Bone marrow (tissue), 2 donors: ENCODE results near the gene KRT76.
"Not testable (repeated sequence)": the region's sequence is repeated elsewhere in the genome, so short reads cannot be mapped to it uniquely, and the experiment has no call there.

Source experiments
- DNase-seq, 2 donors: peaks; one replicate each; lab custom pipeline; 2025; lab: John Stamatoyannopoulos, UW

KRT76 gene

DNA sequence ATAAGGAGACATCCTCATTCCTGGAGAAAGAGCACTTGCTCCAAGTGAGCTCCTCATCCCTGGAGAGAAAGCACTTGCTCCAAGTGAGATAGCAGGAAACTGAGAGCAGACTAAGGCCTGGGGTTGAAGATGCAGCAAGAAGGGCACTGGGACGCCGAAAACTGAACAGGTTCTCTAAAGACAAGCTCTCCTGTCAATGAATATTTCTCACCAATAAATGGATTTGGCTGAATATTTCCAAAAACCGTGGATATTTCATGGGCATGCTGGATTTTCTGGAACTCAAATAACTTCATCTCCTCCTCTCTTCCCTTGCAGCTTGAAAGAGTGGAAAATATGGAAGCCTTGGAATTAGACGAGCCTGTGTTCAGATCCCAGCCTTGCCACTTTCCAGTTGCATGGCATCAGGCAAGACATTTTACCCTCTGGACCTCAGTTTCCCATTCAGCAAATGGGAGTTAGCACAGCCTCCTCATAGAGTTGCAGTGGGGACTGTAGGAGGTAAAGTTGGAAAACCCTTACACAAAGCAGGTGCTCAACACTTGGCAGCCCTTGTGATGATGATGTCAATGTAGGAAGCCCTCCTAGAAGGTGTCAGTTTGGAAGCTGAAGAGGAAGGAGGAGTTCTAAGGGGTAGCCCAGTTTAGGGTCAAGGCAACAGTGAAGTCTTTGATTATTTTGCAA is 4.4 kb upstream of the KRT76 start:
- no peak for DNase-seq

- DNase-seq, result no peak
These were observed 2.8 kb upstream of the KRT76 start for GRCh38 chr12:52779914-52780313.

GRCh38 chr12:52778833-52779232 is 1.7 kb upstream of the KRT76 start:
- no peak for DNase-seq

DNA sequence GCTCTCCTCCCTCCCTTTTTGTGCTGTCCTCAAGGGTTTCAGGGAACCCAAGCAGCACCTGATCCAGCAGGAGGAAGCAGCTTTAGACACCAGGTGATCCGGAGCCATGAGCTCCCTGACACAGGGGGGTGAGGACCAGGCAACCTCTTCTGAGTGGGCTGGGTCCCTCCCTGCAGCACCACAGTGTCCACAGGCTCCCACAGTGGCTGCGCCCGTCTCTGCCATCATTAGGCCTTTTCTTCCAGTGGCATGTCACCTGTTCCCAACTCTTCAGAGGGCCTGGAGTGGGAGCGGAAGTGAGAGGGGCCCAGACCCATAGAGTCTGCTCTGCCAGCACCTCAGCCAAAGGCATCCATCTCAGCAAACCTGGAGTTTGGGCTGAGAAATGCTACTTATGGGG is 421 bp upstream of the KRT76 start:
- DNase-seq, result no peak

DNA sequence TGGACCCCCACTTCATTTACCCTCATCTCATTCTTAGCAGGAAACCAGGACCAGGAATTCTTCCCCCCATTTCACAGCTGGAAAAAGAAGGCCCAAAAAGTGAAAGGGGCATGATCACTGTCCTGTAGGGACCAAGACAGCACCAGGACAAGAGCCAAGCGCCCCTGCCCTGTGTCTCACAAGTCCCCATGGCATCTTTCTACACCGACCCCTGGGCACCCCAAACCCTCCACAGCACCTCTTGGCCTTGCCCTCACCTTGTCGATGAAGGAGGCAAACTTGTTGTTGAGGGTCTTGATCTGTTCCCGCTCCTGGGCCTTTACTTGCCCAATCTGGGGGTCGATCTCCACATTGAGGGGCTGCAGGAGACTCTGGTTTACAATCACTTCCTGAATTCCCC is 710 bp downstream of the KRT76 start:
- no peak for DNase-seq

DNA sequence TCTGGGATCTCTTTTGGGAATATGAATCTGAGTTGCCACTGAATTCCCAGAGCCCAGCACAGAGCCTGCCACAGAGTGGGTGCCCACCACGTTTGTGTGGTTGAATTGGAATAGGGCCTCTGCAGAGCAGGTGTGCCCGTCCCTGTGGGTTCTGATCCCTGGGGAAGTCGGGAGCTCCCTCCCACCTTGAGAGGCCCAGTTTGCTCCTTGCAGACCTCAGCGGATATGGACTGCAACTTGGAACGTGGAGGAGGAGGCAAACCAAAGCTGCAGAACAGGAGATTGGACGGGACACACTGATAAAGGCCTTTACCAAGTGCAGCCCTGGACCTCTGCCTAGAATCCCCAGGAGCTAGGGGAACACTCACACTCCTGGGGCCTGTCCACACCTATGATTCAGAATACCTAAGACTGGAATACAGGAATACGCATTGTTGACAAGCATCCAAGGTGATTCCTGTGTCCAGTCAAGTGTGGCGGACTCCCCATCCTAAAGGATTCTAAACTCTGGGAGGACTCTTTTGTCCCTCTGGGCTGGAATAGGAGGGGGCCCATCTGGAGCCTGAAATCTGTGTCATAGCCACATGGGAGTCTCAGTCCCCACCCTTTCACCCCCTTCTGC is 2.4 kb downstream of the KRT76 start:
- DNase-seq, result no peak

GRCh38 chr12:52772772-52773171 is 4.4 kb downstream of the KRT76 start:
- DNase-seq, result no peak

DNA sequence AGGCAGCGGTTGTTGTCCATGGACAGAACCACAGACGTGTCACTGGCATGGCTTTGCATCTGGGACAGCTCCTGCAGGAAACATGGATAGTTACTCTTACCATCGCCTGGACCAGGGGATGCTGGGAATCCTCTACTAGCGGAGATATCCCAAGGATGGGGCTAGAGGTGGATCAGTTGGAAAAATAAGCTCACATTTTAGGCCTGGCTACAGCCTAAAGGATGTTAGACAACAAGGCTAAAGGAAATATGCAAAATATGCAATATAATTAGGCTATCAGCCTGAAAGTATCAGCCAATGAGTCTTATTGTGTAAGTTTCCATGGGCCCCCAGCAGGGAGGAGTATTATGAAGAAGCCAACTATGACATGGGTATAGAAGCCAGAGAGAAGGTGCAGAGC is 5.0 kb downstream of the KRT76 start:
- DNase-seq, result no peak

DNA sequence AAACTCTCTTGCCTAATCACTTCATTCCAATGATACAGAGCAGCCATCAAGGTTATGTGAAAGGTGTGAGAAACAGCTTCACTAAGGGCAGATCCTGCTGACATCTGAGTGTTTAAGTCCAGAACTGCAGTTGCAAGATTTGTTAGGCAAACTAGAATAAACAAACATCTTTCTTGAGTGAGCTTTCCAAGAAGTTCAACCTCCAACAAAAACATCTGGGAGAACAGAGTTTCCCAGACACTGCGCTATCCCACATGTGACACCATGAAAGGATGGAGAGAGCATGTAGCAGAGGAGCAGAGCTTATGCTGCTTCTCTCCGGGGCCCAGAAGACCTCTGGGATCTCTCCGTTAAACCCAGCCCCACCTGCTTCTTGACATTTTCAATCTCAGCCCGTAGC is 5.6 kb downstream of the KRT76 start:
- no peak for DNase-seq

- DNase-seq, result no peak
These were observed 6.1 kb downstream of the KRT76 start for GRCh38 chr12:52771088-52771487.

DNA sequence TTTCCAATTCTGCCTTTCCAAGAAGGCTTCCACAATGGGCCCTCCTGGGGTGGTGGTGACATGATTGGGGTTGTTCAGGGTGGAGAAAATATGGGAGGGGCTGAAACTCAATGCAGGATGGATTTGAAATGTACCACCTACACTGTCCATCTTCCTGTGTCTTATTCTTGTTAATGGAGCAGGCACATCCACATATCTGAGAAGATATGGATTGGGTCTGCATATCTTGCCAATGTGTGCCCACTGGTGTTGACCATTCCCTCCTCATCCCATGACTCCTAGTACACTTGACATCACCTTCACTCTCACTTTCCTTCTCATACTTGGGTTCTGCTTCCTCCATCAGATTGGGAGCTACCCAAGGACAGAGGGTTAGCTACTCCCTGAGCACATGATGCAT is 7.2 kb downstream of the KRT76 start:
- no peak for DNase-seq

- DNase-seq, result no peak
These were observed 7.8 kb downstream of the KRT76 start for GRCh38 chr12:52769354-52769753.

DNA sequence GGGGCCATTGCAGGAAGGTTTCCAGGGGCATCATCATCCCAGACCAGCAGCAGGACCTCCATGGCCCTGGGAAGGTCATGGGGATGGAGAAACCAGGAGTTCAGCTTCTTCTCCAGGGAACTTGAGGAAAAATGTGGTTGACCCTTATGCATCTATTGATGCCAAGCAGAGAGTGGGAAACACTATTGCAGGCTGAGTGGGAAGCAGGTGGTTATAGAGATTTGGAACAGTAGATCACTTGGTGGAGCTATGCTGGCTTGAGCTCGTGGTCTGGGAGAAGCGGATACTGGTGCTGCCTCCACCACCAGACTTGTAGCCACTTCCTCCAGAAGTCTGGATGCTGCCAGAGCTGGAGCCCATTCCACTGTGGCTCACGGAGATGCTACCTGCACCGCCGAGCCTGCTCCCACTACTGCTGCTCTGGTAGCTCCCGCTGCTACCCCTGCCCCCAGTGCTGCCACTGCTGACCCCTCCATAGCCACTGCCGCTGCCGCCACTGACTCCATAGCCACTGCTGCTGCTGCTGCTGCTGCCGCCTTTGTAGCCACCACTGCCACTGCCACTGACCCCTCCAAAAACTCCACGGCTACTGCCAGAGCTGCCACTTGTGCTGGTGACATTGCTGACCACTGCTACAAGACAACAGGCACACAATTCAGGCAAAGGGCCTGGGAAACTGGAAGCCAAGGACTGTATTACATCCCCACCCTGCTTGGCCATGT is 8.5 kb downstream of the KRT76 start:
- no peak for DNase-seq

- DNase-seq, result no peak
These were observed 9.7 kb downstream of the KRT76 start for GRCh38 chr12:52767427-52767826.

- no peak for DNase-seq
These were observed 10.1 kb downstream of the KRT76 start for GRCh38 chr12:52767020-52767379.

DNA sequence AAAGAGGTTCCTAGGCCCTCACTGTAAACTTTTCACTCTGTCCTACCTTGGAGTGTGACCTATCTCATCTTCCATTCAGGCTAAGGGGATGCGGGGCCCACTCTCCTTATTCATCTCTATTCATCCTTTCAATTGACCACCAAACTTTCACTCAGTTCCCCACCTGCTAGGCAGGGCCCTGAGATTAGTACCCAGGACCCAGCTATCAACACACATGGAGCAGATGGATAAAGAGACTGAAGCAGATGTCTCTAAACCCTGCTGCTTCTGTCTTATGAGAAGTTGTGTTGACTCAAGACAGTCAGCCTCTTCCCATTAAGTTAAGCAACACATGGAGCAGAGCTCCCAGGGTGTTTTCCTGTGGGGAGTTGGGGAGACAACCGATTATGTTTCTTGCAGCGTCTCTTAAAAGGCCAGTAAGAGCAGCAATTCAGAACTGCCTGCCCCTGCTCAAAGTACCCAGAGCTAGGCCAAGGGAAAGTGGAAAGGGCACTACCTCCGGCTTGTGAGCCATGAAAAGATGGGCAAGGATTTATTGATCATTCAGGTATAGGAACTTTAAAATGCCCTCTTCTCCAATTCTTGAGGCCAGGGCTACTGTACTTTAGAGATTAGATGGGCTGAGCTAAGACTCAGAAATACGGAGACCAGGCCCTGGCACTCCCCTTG is 10.7 kb downstream of the KRT76 start:
- DNase-seq, result no peak

- no peak for DNase-seq
These were observed 11.4 kb downstream of the KRT76 start for GRCh38 chr12:52765702-52766101.

- no peak for DNase-seq
These were observed 13.2 kb downstream of the KRT76 start for GRCh38 chr12:52763991-52764390.

DNA sequence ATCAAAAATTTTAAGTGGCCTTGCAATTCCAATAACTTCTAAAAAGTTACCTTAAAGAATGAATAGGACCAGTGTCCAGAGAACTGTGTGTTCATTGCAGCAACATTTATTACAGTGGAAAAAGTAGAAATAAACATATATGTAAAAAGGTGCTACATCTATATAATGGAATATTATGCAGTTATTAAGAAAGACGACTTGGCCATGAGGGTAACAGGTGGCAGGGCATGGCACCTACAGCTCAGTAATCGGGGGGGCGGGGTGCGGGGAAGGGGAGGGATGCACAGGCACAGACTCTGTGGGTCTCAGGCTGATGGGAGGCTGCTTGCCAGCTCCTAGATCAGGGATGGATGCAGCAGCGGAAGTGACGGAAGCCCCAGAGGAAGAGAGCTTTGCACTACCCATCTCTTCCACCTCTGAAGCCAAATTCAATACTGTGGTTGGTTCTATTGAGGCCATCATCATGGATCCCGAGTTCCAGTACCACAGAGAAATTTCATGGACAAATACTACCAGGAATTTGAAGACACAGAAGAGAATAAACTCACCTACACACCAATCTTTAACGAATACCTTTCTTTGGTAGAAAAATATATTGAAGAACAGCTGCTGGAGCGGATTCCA is 14.0 kb downstream of the KRT76 start:
- no peak for DNase-seq

DNA sequence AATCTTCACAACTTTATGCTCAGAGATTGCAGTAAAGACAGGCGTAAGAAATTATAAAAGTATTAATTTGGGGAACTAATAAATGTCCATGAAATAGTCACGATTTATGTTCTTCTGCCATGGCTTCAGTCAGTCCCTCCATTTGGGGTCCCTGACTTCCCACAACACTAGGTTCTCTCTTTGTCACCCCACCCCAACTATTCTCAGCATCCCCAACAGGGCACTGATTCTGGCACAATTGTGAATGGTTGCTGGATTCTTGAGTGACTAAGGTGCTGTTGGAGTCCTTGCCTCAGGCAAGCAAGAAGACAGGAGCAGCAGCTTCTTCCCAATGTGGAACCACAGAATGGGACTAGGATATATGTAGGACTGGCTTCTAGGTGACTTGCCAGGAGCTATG is 15.3 kb downstream of the KRT76 start:
- DNase-seq, result no peak

DNA sequence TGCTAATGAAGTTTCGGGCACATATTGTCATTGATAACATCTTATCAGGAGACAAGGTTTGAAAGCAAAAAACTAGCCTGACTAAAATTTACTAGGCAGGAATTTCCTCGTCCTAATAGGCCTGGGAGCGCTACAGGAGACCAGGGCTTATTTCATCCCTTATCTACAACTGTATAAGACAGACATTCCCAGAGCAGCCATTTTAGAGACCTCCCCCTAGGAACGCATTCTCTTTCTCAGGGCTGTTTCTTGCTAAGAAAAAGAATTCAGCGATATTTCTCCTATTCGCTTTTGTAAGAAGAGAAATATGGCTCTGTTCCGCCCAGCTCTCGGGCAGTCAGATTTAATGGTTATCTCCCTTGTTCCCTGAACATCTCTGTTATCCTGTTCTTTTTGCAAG is 15.9 kb downstream of the KRT76 start:
- DNase-seq, result not testable (repeated sequence)

DNA sequence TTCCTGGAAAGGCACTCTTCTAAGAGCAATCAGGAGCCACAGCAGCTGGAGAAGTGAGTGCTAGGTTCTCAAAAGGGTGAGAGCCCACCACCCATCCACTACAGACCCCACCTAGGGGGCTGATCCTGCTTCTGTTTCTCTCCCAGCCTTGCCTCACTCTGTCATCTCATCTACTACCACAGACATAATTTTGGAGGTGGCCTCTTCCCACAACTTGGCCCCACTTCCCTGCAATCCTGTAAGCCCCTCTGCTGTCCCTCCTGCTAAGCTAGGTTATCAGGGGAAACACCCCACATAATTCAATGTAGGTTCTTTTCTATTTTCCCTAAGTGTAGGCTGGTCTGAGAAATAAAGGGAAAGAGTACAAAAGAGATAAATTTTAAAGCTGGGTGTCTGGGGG is 16.5 kb downstream of the KRT76 start:
- DNase-seq, result no peak

DNA sequence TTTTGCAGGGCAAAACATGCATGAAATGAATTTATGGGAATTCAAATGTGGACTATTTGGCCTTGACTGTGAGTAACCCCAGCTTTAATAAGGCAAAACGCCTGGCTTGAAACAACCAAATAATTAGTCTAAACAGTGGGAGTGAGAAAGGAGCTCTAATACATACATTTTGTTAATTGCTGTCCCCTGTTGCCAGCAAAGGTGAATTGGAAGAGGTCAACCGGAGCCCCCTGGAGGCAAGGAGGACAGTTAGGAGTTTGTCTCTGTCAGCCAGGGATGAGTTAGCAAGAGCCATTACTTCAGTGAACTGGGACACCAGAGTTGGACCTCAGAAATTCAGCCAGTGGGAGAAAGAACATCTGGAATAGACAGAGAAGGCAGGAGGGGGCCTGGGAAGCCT is 17.4 kb downstream of the KRT76 start:
- DNase-seq, result no peak
